Stimulated activated CD8-positive, alpha-beta memory T cell treated with anti-CD3 and anti-CD28 coated beads, Interleukin-15, amount 100 ng/mL, for 4 hours (primary cell): ENCODE results near the gene ACYP2.

ENCODE experiments used
- DNase-seq, 2 donors: peaks; one replicate each; pipeline ENCODE4 v3.0.0-alpha.2; 2020; ENCODE audit warnings: low read depth in 2 of 2

ACYP2 gene

GRCh38 chr2:54325148-54325547 lies 209.7 kb downstream of the ACYP2 start:
- no peak for DNase-seq

- DNase-seq: no peak
These were observed 214.2 kb downstream of the ACYP2 start for GRCh38 chr2:54329482-54330161.

GRCh38 chr2:54330162-54330925 lies 214.9 kb downstream of the ACYP2 start:
- DNase-seq: peak; percentile 75 to 79

GRCh38 chr2:54330926-54331835 lies 215.8 kb downstream of the ACYP2 start:
- no peak for DNase-seq

GRCh38 chr2:54332386-54332785 lies 217.0 kb downstream of the ACYP2 start:
- DNase-seq: no peak

GRCh38 chr2:54336136-54336976 lies 220.9 kb downstream of the ACYP2 start:
- DNase-seq: no peak

GRCh38 chr2:54336977-54337255 lies 221.5 kb downstream of the ACYP2 start:
- no peak for DNase-seq

- no peak for DNase-seq
These were observed 226.2 kb downstream of the ACYP2 start for GRCh38 chr2:54341656-54342055.

GRCh38 chr2:54342603-54343002 lies 227.2 kb downstream of the ACYP2 start:
- no peak for DNase-seq

GRCh38 chr2:54347622-54348021 lies 232.2 kb downstream of the ACYP2 start:
- no peak for DNase-seq

GRCh38 chr2:54348646-54349045 lies 233.2 kb downstream of the ACYP2 start:
- DNase-seq: no peak

- no peak for DNase-seq
These were observed 235.0 kb downstream of the ACYP2 start for GRCh38 chr2:54350426-54350825.

GRCh38 chr2:54353216-54353615 lies 237.8 kb downstream of the ACYP2 start:
- no peak for DNase-seq
